Activated CD4-positive, CD25-positive, alpha-beta regulatory T cell treated with anti-CD3 and anti-CD28 coated beads, Interleukin-2, amount 50 U/mL, for 72 hours (primary cell): ENCODE data around the gene ZNF630.
"Not testable (repeated sequence)": the region's sequence is repeated elsewhere in the genome, so short reads cannot be mapped to it uniquely, and the experiment has no call there.

Experiments used
- DNase-seq: peaks from one replicate; pipeline ENCODE4 v3.0.0; 2021

ZNF630 gene

GRCh38 chrX:48071064-48071985 is at the start of gene ZNF630:
TSS of gene ZNF630 (minus strand) at chrX:48071640. CDS start at chrX:48066886, 4,754 bp downstream.
- peak; percentile 64 for DNase-seq

- no peak for DNase-seq
Observed at GRCh38 chrX:48107717-48108116, 36.3 kb upstream of the ZNF630 start.

- DNase-seq: no peak
Observed at GRCh38 chrX:48102874-48103374, 31.5 kb upstream of the ZNF630 start.

GRCh38 chrX:48101443-48101842 is 30.0 kb upstream of the ZNF630 start:
- DNase-seq: no peak

- DNase-seq: not testable (repeated sequence)
Observed at GRCh38 chrX:48092558-48092957, 21.1 kb upstream of the ZNF630 start.

GRCh38 chrX:48090123-48090522 is 18.7 kb upstream of the ZNF630 start:
- DNase-seq: no peak

- DNase-seq: no peak
Observed at GRCh38 chrX:48086082-48086481, 14.6 kb upstream of the ZNF630 start.

- DNase-seq: no peak
Observed at GRCh38 chrX:48083706-48084105, 12.3 kb upstream of the ZNF630 start.

GRCh38 chrX:48083212-48083611 is 11.8 kb upstream of the ZNF630 start:
- peak; percentile 31 for DNase-seq

- DNase-seq: no peak
Observed at GRCh38 chrX:48076343-48076742, 4.9 kb upstream of the ZNF630 start.

- DNase-seq: no peak
Observed at GRCh38 chrX:48071986-48072605, 656 bp upstream of the ZNF630 start.

- no peak for DNase-seq
Observed at GRCh38 chrX:48068096-48068887, 3.1 kb downstream of the ZNF630 start.

- no peak for DNase-seq
Observed at GRCh38 chrX:48064261-48064660, 7.2 kb downstream of the ZNF630 start.

GRCh38 chrX:48059296-48059639 is 12.2 kb downstream of the ZNF630 start:
- no peak for DNase-seq

GRCh38 chrX:48058621-48059295 is 12.7 kb downstream of the ZNF630 start:
- no peak for DNase-seq

- no peak for DNase-seq
Observed at GRCh38 chrX:48046846-48047245, 24.6 kb downstream of the ZNF630 start.

GRCh38 chrX:48045410-48046311 is 25.8 kb downstream of the ZNF630 start:
- no peak for DNase-seq

- DNase-seq: no peak
Observed at GRCh38 chrX:48043056-48043455, 28.4 kb downstream of the ZNF630 start.

GRCh38 chrX:48035891-48036290 is 35.5 kb downstream of the ZNF630 start:
- DNase-seq: no peak

- not testable (repeated sequence) for DNase-seq
Observed at GRCh38 chrX:48030641-48031173, 40.7 kb downstream of the ZNF630 start.

GRCh38 chrX:48030237-48030636 is 41.2 kb downstream of the ZNF630 start:
- no peak for DNase-seq
